HUES48 (cell line): ENCODE data around the gene RANGAP1.
"Not testable (repeated sequence)": the region's sequence is repeated elsewhere in the genome, so short reads cannot be mapped to it uniquely, and the experiment has no call there.

ENCODE experiments used
- H3K27ac ChIP-seq: one replicate; pipeline ENCODE4 v1.7.0; 2013; ENCODE audit warnings: low read depth, low read length, inconsistent platforms
- H3K27me3 ChIP-seq: 2 replicates; pipeline ENCODE4 v1.6.1; 2013; ENCODE audit warnings: mild to moderate bottlenecking, low read length; ENCODE audit not compliant: control insufficient read depth, insufficient read depth
- H3K36me3 ChIP-seq: 2 replicates; pipeline ENCODE4 v1.6.1; 2013; ENCODE audit warnings: low read length; ENCODE audit not compliant: control insufficient read depth, insufficient read depth
- H3K4me1 ChIP-seq: 2 replicates; pipeline ENCODE4 v1.6.1; 2013; ENCODE audit warnings: mild to moderate bottlenecking, low read length; ENCODE audit not compliant: control insufficient read depth, insufficient read depth
- H3K4me3 ChIP-seq: 2 replicates; pipeline ENCODE4 v1.5.1; 2013; ENCODE audit warnings: mild to moderate bottlenecking, low read depth, low read length
- H3K9ac ChIP-seq: 2 replicates; pipeline ENCODE4 v1.6.1; 2013; ENCODE audit warnings: mild to moderate bottlenecking, low read depth, low read length, moderate library complexity
- H3K9me3 ChIP-seq: 2 replicates; pipeline ENCODE4 v1.6.1; 2013; ENCODE audit warnings: low read length; ENCODE audit not compliant: control insufficient read depth, insufficient read depth

The RANGAP1 gene

GRCh38 chr22:41274856-41275255 lies 11.1 kb downstream of the RANGAP1 start:
- H3K36me3 ChIP-seq, result peaks cover 90% of the 10 kb centered on the region
- no peaks in the 10 kb centered on the region for H3K27me3 ChIP-seq
- H3K9ac ChIP-seq, result no peak overlapping the region
- H3K4me1 ChIP-seq, result no peaks in the 10 kb centered on the region
- no peak overlapping the region for H3K27ac ChIP-seq
- no peaks in the 10 kb centered on the region for H3K9me3 ChIP-seq
- H3K4me3 ChIP-seq, result no peak overlapping the region

- Histone ChIP-seq H3K27ac (no peak overlapping the region), H3K4me1 (no peaks in the 10 kb centered on the region), H3K4me3 (no peak overlapping the region), H3K9ac (no peak overlapping the region), H3K9me3 (no peaks in the 10 kb centered on the region), H3K36me3 (peaks cover 91% of the 10 kb centered on the region), H3K27me3 (no peaks in the 10 kb centered on the region)
These were observed 12.9 kb downstream of the RANGAP1 start for GRCh38 chr22:41273128-41273527.

- H3K4me1 ChIP-seq, result no peaks in the 10 kb centered on the region
- no peaks in the 10 kb centered on the region for H3K27me3 ChIP-seq
- H3K9me3 ChIP-seq, result no peaks in the 10 kb centered on the region
- no peak overlapping the region for H3K4me3 ChIP-seq
- no peak overlapping the region for H3K9ac ChIP-seq
- no peak overlapping the region for H3K27ac ChIP-seq
- peaks cover 94% of the 10 kb centered on the region for H3K36me3 ChIP-seq
These were observed 14.2 kb downstream of the RANGAP1 start for GRCh38 chr22:41271787-41272186.

- no peaks in the 10 kb centered on the region for H3K27me3 ChIP-seq
- H3K4me3 ChIP-seq, result no peak overlapping the region
- H3K9me3 ChIP-seq, result no peaks in the 10 kb centered on the region
- H3K4me1 ChIP-seq, result no peaks in the 10 kb centered on the region
- no peak overlapping the region for H3K27ac ChIP-seq
- peaks cover 92% of the 10 kb centered on the region for H3K36me3 ChIP-seq
- H3K9ac ChIP-seq, result no peak overlapping the region
These were observed 18.0 kb downstream of the RANGAP1 start for GRCh38 chr22:41267958-41268357.

GRCh38 chr22:41264408-41264941 lies 21.5 kb downstream of the RANGAP1 start:
- Histone ChIP-seq H3K27ac (no peak overlapping the region), H3K36me3 (peaks cover 94% of the 10 kb centered on the region), H3K27me3 (no peaks in the 10 kb centered on the region), H3K4me1 (no peaks in the 10 kb centered on the region), H3K9ac (no peak overlapping the region), H3K4me3 (no peak overlapping the region), H3K9me3 (no peaks in the 10 kb centered on the region)

- Histone ChIP-seq H3K36me3 (peaks cover 94% of the 10 kb centered on the region), H3K27ac (no peak overlapping the region), H3K4me1 (no peaks in the 10 kb centered on the region)
These were observed 22.3 kb downstream of the RANGAP1 start for GRCh38 chr22:41263704-41264103.

GRCh38 chr22:41262250-41262765 lies 23.7 kb downstream of the RANGAP1 start:
- Histone ChIP-seq H3K9me3 (no peaks in the 10 kb centered on the region), H3K36me3 (peaks cover 94% of the 10 kb centered on the region), H3K27ac (no peak overlapping the region), H3K27me3 (no peaks in the 10 kb centered on the region), H3K4me3 (no peak overlapping the region), H3K4me1 (no peaks in the 10 kb centered on the region), H3K9ac (no peak overlapping the region)

More at GRCh38 chr22:41263704-41264103, 22.3 kb downstream of the RANGAP1 start:
- no peaks in the 10 kb centered on the region for H3K9me3 ChIP-seq
- no peaks in the 10 kb centered on the region for H3K27me3 ChIP-seq
- H3K9ac ChIP-seq, result no peak overlapping the region
- no peak overlapping the region for H3K4me3 ChIP-seq

GRCh38 chr22:41261541-41262249 lies 24.3 kb downstream of the RANGAP1 start:
- no peaks in the 10 kb centered on the region for H3K27me3 ChIP-seq
- H3K27ac ChIP-seq, result no peak overlapping the region
- H3K4me1 ChIP-seq, result no peaks in the 10 kb centered on the region
- H3K9me3 ChIP-seq, result no peaks in the 10 kb centered on the region
- peaks cover 96% of the 10 kb centered on the region for H3K36me3 ChIP-seq
- H3K4me3 ChIP-seq, result no peak overlapping the region
- H3K9ac ChIP-seq, result no peak overlapping the region

GRCh38 chr22:41260871-41261270 lies 25.1 kb downstream of the RANGAP1 start:
- H3K27ac ChIP-seq, result no peak overlapping the region
- no peak overlapping the region for H3K4me3 ChIP-seq
- peaks cover 97% of the 10 kb centered on the region for H3K36me3 ChIP-seq
- no peaks in the 10 kb centered on the region for H3K27me3 ChIP-seq
- H3K9me3 ChIP-seq, result no peaks in the 10 kb centered on the region
- no peak overlapping the region for H3K9ac ChIP-seq
- H3K4me1 ChIP-seq, result no peaks in the 10 kb centered on the region

- not testable (repeated sequence) for H3K9ac ChIP-seq, H3K4me1 ChIP-seq, H3K27me3 ChIP-seq, H3K9me3 ChIP-seq, H3K4me3 ChIP-seq, H3K27ac ChIP-seq
- H3K36me3 ChIP-seq, result peaks cover 98% of the 10 kb centered on the region
These were observed 26.2 kb downstream of the RANGAP1 start for GRCh38 chr22:41259756-41260155.

- Histone ChIP-seq H3K4me3 (no peak overlapping the region), H3K9me3 (no peaks in the 10 kb centered on the region), H3K4me1 (no peaks in the 10 kb centered on the region), H3K36me3 (peaks cover 97% of the 10 kb centered on the region), H3K27ac (no peak overlapping the region), H3K9ac (no peak overlapping the region), H3K27me3 (no peaks in the 10 kb centered on the region)
These were observed 28.3 kb downstream of the RANGAP1 start for GRCh38 chr22:41257696-41258095.
